ENCODE data around the gene TTPAL.

TTPAL gene

GRCh38 chr20:44429419-44430269 lies 46.0 kb upstream of the TTPAL start:
- no peak for DNase-seq (ENCODE audit: extremely low read depth, low read depth)

GRCh38 chr20:44430270-44431065 lies 45.2 kb upstream of the TTPAL start:
- no peak for DNase-seq (ENCODE audit: extremely low read depth, low read depth)
- TF ChIP-seq, protein P1, sequence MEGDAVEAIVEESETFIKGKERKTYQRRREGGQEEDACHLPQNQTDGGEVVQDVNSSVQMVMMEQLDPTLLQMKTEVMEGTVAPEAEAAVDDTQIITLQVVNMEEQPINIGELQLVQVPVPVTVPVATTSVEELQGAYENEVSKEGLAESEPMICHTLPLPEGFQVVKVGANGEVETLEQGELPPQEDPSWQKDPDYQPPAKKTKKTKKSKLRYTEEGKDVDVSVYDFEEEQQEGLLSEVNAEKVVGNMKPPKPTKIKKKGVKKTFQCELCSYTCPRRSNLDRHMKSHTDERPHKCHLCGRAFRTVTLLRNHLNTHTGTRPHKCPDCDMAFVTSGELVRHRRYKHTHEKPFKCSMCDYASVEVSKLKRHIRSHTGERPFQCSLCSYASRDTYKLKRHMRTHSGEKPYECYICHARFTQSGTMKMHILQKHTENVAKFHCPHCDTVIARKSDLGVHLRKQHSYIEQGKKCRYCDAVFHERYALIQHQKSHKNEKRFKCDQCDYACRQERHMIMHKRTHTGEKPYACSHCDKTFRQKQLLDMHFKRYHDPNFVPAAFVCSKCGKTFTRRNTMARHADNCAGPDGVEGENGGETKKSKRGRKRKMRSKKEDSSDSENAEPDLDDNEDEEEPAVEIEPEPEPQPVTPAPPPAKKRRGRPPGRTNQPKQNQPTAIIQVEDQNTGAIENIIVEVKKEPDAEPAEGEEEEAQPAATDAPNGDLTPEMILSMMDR (IDR thresholded peaks at IDR 0.05; ENCODE audit: low read depth, low read length) = no peak

More at GRCh38 chr20:44429419-44430269, 46.0 kb upstream of the TTPAL start:
- TF ChIP-seq, protein P1 (IDR thresholded peaks at IDR 0.05; ENCODE audit: low read depth, low read length) = no peak

- DNase-seq (ENCODE audit: extremely low read depth, low read depth) = no peak
- TF ChIP-seq, protein P1 (IDR thresholded peaks at IDR 0.05; ENCODE audit: low read depth, low read length) = no peak
Observed at GRCh38 chr20:44431118-44431501, 44.6 kb upstream of the TTPAL start.

DNA sequence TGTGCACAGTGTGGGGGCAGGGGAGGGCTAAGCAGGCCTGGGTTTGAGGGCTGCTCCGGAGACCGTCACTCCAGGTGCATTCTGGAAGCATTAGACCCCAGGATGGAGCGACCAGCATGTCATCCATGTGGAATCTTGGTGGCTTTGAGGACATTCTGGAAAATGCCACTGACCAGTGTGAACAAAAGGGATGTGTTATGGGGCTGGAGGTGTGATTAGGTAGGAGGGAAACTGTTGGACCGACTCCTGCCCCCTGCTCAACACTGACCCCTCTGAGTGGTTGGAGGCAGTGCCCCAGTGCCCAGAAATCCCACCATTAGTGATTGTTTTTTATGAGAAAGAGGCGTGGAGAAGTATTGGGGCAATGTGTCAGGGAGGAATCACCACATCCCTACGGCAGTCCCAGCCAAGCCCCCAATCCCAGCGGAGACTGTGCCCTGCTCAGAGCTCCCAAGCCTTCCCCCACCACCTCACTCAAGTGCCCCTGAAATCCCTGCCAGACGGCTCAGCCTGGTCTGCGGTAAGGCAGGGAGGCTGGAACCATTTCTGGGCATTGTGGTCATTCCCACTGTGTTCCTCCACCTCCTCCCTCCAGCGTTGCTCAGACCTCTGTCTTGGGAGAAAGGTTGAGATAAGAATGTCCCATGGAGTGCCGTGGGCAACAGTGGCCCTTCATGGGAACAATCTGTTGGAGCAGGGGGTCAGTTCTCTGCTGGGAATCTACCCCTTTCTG lies 44.0 kb upstream of the TTPAL start:
- DNase-seq (ENCODE audit: extremely low read depth, low read depth) = no peak
- TF ChIP-seq, protein P1 (IDR thresholded peaks at IDR 0.05; ENCODE audit: low read depth, low read length) = no peak

DNA sequence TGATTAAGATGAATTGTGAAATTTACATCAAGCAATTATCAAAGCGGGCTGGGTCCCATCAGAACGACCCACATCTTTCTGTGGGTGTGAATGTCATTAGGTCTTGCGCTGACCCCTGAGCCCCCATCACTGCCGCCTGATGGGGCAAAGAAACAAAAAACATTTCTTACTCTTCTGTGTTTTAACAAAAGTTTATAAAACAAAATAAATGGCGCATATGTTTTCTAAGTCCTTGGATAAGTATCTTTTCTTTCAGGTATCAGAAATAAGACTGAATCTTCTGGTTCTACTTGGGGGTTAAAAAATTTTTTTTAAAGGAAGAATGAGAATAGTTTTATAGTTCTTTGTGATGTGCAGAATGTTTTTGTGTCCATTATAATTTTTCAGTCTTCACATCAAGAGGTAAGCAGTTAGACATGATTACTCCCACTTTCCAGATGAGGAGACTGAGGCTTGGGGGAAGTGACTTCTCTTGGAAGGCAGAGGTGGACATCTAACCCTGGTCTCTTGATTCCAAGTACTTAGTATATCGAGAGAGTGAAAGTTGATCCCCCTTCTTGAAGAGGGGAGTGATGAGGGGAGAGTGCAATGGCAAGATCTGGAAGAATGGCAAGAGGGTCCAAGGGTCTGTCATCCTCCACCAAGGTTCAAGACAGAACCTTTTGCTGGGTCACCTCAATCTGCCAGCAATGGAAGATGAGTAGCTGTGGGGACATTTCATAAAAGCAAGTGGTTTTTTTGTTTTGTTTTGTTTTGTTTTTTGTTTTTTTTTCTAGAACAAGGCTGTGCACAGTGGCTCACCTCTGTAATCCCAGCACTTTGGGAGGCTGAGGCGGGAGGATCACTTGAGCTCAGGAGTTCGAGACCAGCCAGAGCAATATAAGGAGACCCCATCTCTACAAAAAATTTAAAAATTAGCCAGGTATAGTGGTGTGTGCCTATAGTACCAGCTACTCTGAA lies 42.8 kb upstream of the TTPAL start:
- DNase-seq (ENCODE audit: extremely low read depth, low read depth) = no peak
- TF ChIP-seq, protein P1 (IDR thresholded peaks at IDR 0.05; ENCODE audit: low read depth, low read length) = no peak

- DNase-seq (ENCODE audit: extremely low read depth, low read depth) = no peak
- TF ChIP-seq, protein P1 (IDR thresholded peaks at IDR 0.05; ENCODE audit: low read depth, low read length) = no peak
Observed at GRCh38 chr20:44433751-44434538, 41.7 kb upstream of the TTPAL start.

All from AG09319 (cell line).